IMR-90 (cell line): ENCODE results near the gene NFIA. TPM values are rescaled to one million over a fixed set of nuclear protein-coding genes. Genes with fewer than 3 reads are reported as not detected.

ENCODE experiments used
- ATAC-seq: fragments of 200-7000 bp; cut with Tn5 transposase; 2 replicates; pipeline ENCODE4 v1.9.1; 2020; ENCODE audit warnings: low read depth, mild to moderate bottlenecking, moderate library complexity
- BruUV-seq: library from RNA; stranded (reverse); fragments of 400-500 nt; replicated peaks from 2 replicates; lab custom pipeline; 2021; lab: Mats Ljungman, UMichigan
- CTCF ChIA-PET: fragments of 300-600 bp; formaldehyde crosslinking; extraction: SDS; loops from one replicate; lab custom pipeline; 2021; ENCODE audit warnings: antibody characterized with exemption; lab: Yijun Ruan, JAX
- POLR2A ChIA-PET: fragments of 300-600 bp; sonication (Branson Sonifier 250); formaldehyde crosslinking; loops from one replicate; lab custom pipeline; 2022; ENCODE audit warnings: antibody characterized with exemption; ENCODE audit not compliant: unreplicated experiment; lab: Charles Lee
- DNase-seq: peaks from one replicate; pipeline ENCODE4 v3.0.0; 2013
- H2AFZ ChIP-seq: replicated peaks from 2 replicates; pipeline ENCODE3; 2013; ENCODE audit warnings: low read length, mild to moderate bottlenecking; ENCODE audit not compliant: poor library complexity
- H2AK5ac ChIP-seq: 2 replicates; pipeline ENCODE4 v1.6.1; 2013; ENCODE audit warnings: low read depth, low read length, inconsistent platforms
- H2AK9ac ChIP-seq: replicated peaks from 2 replicates; pipeline ENCODE3; 2013; ENCODE audit warnings: mild to moderate bottlenecking, low read depth, low read length, moderate library complexity; ENCODE audit not compliant: poor library complexity
- H2BK120ac ChIP-seq: 2 replicates; pipeline ENCODE4 v1.6.1; 2013; ENCODE audit warnings: low read depth, low read length, inconsistent platforms
- H2BK15ac ChIP-seq: 3 replicates; pipeline ENCODE4 v1.6.1; 2013; ENCODE audit warnings: low read depth, low read length, inconsistent platforms
- H2BK20ac ChIP-seq: 2 replicates; pipeline ENCODE4 v1.6.1; 2013; ENCODE audit warnings: low read depth, mild to moderate bottlenecking, inconsistent platforms, low read length, moderate library complexity
- H2BK5ac ChIP-seq: 2 replicates; pipeline ENCODE4 v1.6.1; 2013; ENCODE audit warnings: mild to moderate bottlenecking, low read depth, low read length, inconsistent platforms; ENCODE audit not compliant: poor library complexity, severe bottlenecking
- H3K14ac ChIP-seq: replicated peaks from 2 replicates; pipeline ENCODE4 v1.6.1; 2013; ENCODE audit warnings: low read depth, low read length, inconsistent platforms
- H3K18ac ChIP-seq: 2 replicates; pipeline ENCODE4 v1.6.1; 2013; ENCODE audit warnings: low read depth, low read length, control low read depth
- H3K23ac ChIP-seq: 2 replicates; pipeline ENCODE4 v1.6.1; 2013; ENCODE audit warnings: low read depth, low read length, inconsistent platforms
- H3K27ac ChIP-seq: 2 replicates; pipeline ENCODE4 v1.5.1; 2013; ENCODE audit warnings: mild to moderate bottlenecking, control low read depth, low read length; ENCODE audit not compliant: insufficient read depth
- H3K27me3 ChIP-seq: 2 replicates; pipeline ENCODE4 v1.6.1; 2013; ENCODE audit warnings: low read length; ENCODE audit not compliant: control insufficient read depth, insufficient read depth
- H3K36me3 ChIP-seq: 2 replicates; pipeline ENCODE4 v1.6.1; 2013; ENCODE audit warnings: low read length, mixed read lengths; ENCODE audit not compliant: control insufficient read depth, insufficient read depth
- H3K4ac ChIP-seq: 2 replicates; pipeline ENCODE4 v1.6.1; 2013; ENCODE audit warnings: low read depth, low read length, inconsistent platforms
- H3K4me1 ChIP-seq: 2 replicates; pipeline ENCODE4 v1.6.1; 2013; ENCODE audit warnings: low read length, mixed read lengths; ENCODE audit not compliant: control insufficient read depth, insufficient read depth
- H3K4me2 ChIP-seq: 2 replicates; pipeline ENCODE4 v1.6.1; 2013; ENCODE audit warnings: low read depth, mild to moderate bottlenecking, control low read depth, low read length, moderate library complexity
- H3K4me3 ChIP-seq: 2 replicates; pipeline ENCODE4 v1.5.1; 2013; ENCODE audit warnings: low read depth, mild to moderate bottlenecking, control low read depth, low read length, moderate library complexity; ENCODE audit not compliant: insufficient read depth
- H3K56ac ChIP-seq: 2 replicates; pipeline ENCODE4 v1.6.1; 2013; ENCODE audit warnings: low read length, inconsistent platforms; ENCODE audit not compliant: insufficient read depth; ENCODE audit errors: extremely low read depth
- H3K79me1 ChIP-seq, 2 experiments: 2 replicates each; pipeline ENCODE4 v1.6.1; 2013; ENCODE audit warnings: low read length in 2 of 2, inconsistent platforms in 1 of 2, low read depth in 1 of 2
- H3K9ac ChIP-seq: 2 replicates; pipeline ENCODE4 v1.6.1; 2013; ENCODE audit warnings: low read depth, low read length, control low read depth
- H3K9me1 ChIP-seq: 2 replicates; pipeline ENCODE4 v1.6.1; 2013; ENCODE audit warnings: low read length, inconsistent platforms; ENCODE audit not compliant: insufficient read depth
- H3K9me3 ChIP-seq: 2 replicates; pipeline ENCODE4 v1.6.1; 2013; ENCODE audit warnings: low read length; ENCODE audit not compliant: control insufficient read depth, insufficient read depth
- H4K20me1 ChIP-seq: 2 replicates; pipeline ENCODE4 v1.6.1; 2013; ENCODE audit warnings: low read length, inconsistent platforms; ENCODE audit not compliant: insufficient read depth
- H4K5ac ChIP-seq: 2 replicates; pipeline ENCODE4 v1.6.1; 2013; ENCODE audit warnings: mild to moderate bottlenecking, low read depth, low read length, control low read depth
- H4K8ac ChIP-seq, 2 experiments: 2 replicates each; pipeline ENCODE4 v1.6.1; 2013; ENCODE audit warnings: low read depth in 2 of 2, low read length in 2 of 2, control low read depth in 1 of 2, inconsistent platforms in 1 of 2
- H4K91ac ChIP-seq: 2 replicates; pipeline ENCODE4 v1.6.1; 2013; ENCODE audit warnings: low read depth, low read length, inconsistent platforms; ENCODE audit not compliant: insufficient read depth
- MAFK ChIP-seq: IDR thresholded peaks from 2 replicates; pipeline ENCODE4 v1.6.1; 2012; ENCODE audit warnings: low read depth, low read length, improper control_type of control experiment
- WGBS, 2 experiments: methylation state at CpG; one replicate each; pipeline versions ENCODE4 v1.1.5 to v1.1.7; 2013; ENCODE audit warnings: missing lambda C conversion rate in 2 of 2; ENCODE audit not compliant: insufficient read length in 1 of 2; ENCODE audit errors: extremely low coverage in 2 of 2; 5-methylcytosine and 5-hydroxymethylcytosine counted together
- dilution Hi-C: fragments of 300-500 bp; cut with HindIII; formaldehyde crosslinking; loops from one replicate; pipeline ENCODE4 v1.14.3; 2018; ENCODE audit warnings: low sequenced_read_pairs; ENCODE audit not compliant: unreplicated experiment
- in situ Hi-C: fragments of 300-500 bp; cut with MboI; formaldehyde crosslinking; loops from 3 replicates; pipeline ENCODE4 v1.14.3; 2019; ENCODE audit warnings: low sequenced_read_pairs, inconsistent platforms, mixed read lengths
- intact Hi-C: fragments of 100-400 bp; cut with micrococcal nuclease; formaldehyde crosslinking; loops from 2 replicates; pipeline ENCODE4 v1.10.0; 2022
- polyA plus RNA-seq, 3 experiments: library from polyadenylated mRNA; depleted of rRNA; stranded (reverse); fragments of >200 nt; gene quantifications; 2 replicates each; pipeline ENCODE4 v1.2.3, GENCODE V29; 2012; ENCODE audit warnings: low replicate concordance in 1 of 3
- total RNA-seq: library from RNA; depleted of rRNA; stranded (reverse); fragments of >200 nt; gene quantifications from 2 replicates; pipeline ENCODE4 v1.2.3, GENCODE V29; 2012

The NFIA gene
- total and polyA plus RNA-seq, 2 of the 4 experiments (the other 2 are of a cell fraction) = 1.6 to 2.2 TPM

GRCh38 chr1:61064673-61065072, 17.7 kb upstream of the NFIA start:
- Histone ChIP-seq H3K9me3 (no peaks in the 10 kb centered on the region), H4K20me1 (no peaks in the 10 kb centered on the region), H4K5ac (no peak overlapping the region), H3K56ac (no peak overlapping the region), H3K4me3 (no peak overlapping the region), H3K23ac (no peak overlapping the region), H4K8ac (no peak overlapping the region), H3K4me1 (no peaks in the 10 kb centered on the region), H2BK15ac (no peak overlapping the region), H3K27me3 (no peaks in the 10 kb centered on the region), H3K14ac (no peak overlapping the region), H2AK5ac (no peak overlapping the region), H3K9ac (no peak overlapping the region), H2BK20ac (no peak overlapping the region), H3K9me1 (no peaks in the 10 kb centered on the region), H3K27ac (no peak overlapping the region), H3K79me1 (no peaks in the 10 kb centered on the region), H3K4me2 (no peak overlapping the region), H2AFZ (no peak overlapping the region), H2AK9ac (no peak overlapping the region), H3K4ac (no peak overlapping the region), H4K91ac (no peak overlapping the region), H3K36me3 (no peaks in the 10 kb centered on the region), H2BK120ac (no peak overlapping the region), H2BK5ac (no peak overlapping the region), H3K18ac (no peak overlapping the region)
- DNase-seq (no peak), ATAC-seq (no peak)
- WGBS, 2 experiments = no CpG with 5 or more reads among the region's 1 CpG
- dilution Hi-C loops (no loop called here), in situ Hi-C loops (no loop called here), intact Hi-C loops (no loop called here)
- BruUV-seq = no TSS peak
- CTCF ChIA-PET = no interaction called here
- POLR2A ChIA-PET = no interaction called here
- TF ChIP-seq MAFK = no peak
